Right lobe of liver (tissue), 4 donors: ENCODE results near the gene GPC5.

Experiments used
- POLR2A ChIP-seq: fragments of 450-650 bp; IDR thresholded peaks from one replicate; pipeline ENCODE4 v1.6.1; 2017; ENCODE audit warnings: antibody characterized with exemption, mild to moderate bottlenecking
- TF ChIP-seq, protein P1 (sequence below), 4 donors: fragments of 200-600 bp in 3 of 4; fragments of 450-650 bp in 1 of 4; IDR thresholded peaks; one replicate each; pipeline versions ENCODE4 v1.5.1 to v1.8.0; 2016 to 2022; ENCODE audit warnings: antibody characterized with exemption in 4 of 4, mild to moderate bottlenecking in 2 of 4
- donor health status: DM: no; HTN: no; CAD: no.
- donor health status: DM: no; HTN: no; CAD: no.
- donor health status: DM: no; HTN: yes; CAD: no.

DNA sequence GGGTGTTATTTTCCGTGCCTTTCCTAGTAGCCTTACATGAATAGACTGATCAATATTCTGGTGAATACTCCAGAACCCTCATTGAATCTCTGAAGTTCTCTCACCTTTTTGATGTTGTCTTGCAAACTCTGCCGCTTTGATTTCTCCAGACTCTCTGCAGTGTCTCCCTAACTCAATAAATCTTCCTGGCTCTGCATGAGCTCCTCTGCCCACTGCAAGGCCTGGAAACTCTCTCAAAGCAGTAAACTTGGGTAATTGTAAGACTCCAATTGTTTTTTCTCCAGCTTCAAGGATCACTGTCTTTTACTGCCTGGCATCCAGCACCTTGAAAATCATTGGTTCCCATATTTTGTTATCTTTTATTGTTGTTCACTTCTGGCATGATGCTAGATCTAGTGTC, 198.4 kb downstream of the GPC5 start:
- TF ChIP-seq POLR2A = no peak
- TF ChIP-seq, protein P1, sequence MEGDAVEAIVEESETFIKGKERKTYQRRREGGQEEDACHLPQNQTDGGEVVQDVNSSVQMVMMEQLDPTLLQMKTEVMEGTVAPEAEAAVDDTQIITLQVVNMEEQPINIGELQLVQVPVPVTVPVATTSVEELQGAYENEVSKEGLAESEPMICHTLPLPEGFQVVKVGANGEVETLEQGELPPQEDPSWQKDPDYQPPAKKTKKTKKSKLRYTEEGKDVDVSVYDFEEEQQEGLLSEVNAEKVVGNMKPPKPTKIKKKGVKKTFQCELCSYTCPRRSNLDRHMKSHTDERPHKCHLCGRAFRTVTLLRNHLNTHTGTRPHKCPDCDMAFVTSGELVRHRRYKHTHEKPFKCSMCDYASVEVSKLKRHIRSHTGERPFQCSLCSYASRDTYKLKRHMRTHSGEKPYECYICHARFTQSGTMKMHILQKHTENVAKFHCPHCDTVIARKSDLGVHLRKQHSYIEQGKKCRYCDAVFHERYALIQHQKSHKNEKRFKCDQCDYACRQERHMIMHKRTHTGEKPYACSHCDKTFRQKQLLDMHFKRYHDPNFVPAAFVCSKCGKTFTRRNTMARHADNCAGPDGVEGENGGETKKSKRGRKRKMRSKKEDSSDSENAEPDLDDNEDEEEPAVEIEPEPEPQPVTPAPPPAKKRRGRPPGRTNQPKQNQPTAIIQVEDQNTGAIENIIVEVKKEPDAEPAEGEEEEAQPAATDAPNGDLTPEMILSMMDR (IDR thresholded peaks at IDR 0.05) = no peak
